ENCODE measurements around the gene PAF1. TPM values are rescaled to one million over a fixed set of nuclear protein-coding genes. Genes with fewer than 3 reads are reported as not detected.

PAF1 gene
- total RNA-seq (2016; rRNA removed; fragmentation: Illumina TruSeq; extraction: Trizol) (30.2 and 31.0 TPM in 2 replicates), polyA plus RNA-seq (2011; rRNA removed) (30.3 and 31.1 TPM in 2 replicates), polyA minus RNA-seq (2011; rRNA and poly(A)+ RNA removed; ENCODE audit: low replicate concordance) (32.5 and 51.4 TPM in 2 replicates), Bru-seq, nascent RNA (percentile 82 among the genes with signal in this experiment), BruChase-seq, experiment 1, labeled RNA remaining after a 6-hour chase (percentile 89 among the genes with signal in this experiment), BruChase-seq, experiment 2, labeled RNA remaining after a 2-hour chase (percentile 84 among the genes with signal in this experiment)
- 4.3 and 4.6 TPM in 2 replicates for total RNA-seq (2016; cell fraction: cytosol; rRNA removed; fragmentation: Illumina TruSeq; extraction: Trizol; ENCODE audit: low read depth)
- total RNA-seq (2016; cell fraction: insoluble cytoplasmic fraction; rRNA removed; fragmentation: Illumina TruSeq; extraction: Trizol): 25.2 and 33.6 TPM in 2 replicates
- total RNA-seq (2016; cell fraction: membrane; rRNA removed; fragmentation: Illumina TruSeq; extraction: Trizol): 7.2 and 8.9 TPM in 2 replicates
- total RNA-seq (2016; cell fraction: nucleus; rRNA removed; fragmentation: Illumina TruSeq; extraction: Trizol): 17.1 and 20.6 TPM in 2 replicates
- 23.2 and 28.5 TPM in 2 replicates for polyA plus RNA-seq (2011; cell fraction: cytosol; rRNA removed)
- polyA plus RNA-seq (2011; cell fraction: nucleus; rRNA removed): 46.4 and 51.2 TPM in 2 replicates
- polyA plus RNA-seq (2012): 31.0 and 32.0 TPM in 2 replicates
- polyA plus RNA-seq (2016; cell fraction: cytosol; fragmentation: Illumina TruSeq; extraction: Trizol; ENCODE audit: low read depth): 4.2 and 4.5 TPM in 2 replicates
- 45.7 and 53.2 TPM in 2 replicates for polyA plus RNA-seq (2016; cell fraction: insoluble cytoplasmic fraction; fragmentation: Illumina TruSeq; extraction: Trizol; ENCODE audit: low read depth)
- 7.1 and 7.8 TPM in 2 replicates for polyA plus RNA-seq (2016; cell fraction: membrane; fragmentation: Illumina TruSeq; extraction: Trizol; ENCODE audit: low read depth)
- polyA plus RNA-seq (2016; cell fraction: nucleus; fragmentation: Illumina TruSeq; extraction: Trizol; ENCODE audit: insufficient read depth, low read depth): 51.5 and 52.7 TPM in 2 replicates
- polyA minus RNA-seq (2011; cell fraction: cytosol; rRNA and poly(A)+ RNA removed): 17.1 and 19.9 TPM in 2 replicates
- 30.1 and 33.9 TPM in 2 replicates for polyA minus RNA-seq (2011; cell fraction: nucleus; rRNA and poly(A)+ RNA removed)
- long read RNA-seq, experiment 1, transcript PAF1-201 (14 exons, 2,066 nt): major isoform, 45 of 62 reads
- long read RNA-seq, experiment 1, partial matches to known transcripts: 5 of 62 reads
- long read RNA-seq, experiment 1, other reads (novel, unspliced or antisense): 12 of 62 reads
- long read RNA-seq, experiment 2, partial matches to known transcripts: 24 of 37 reads
- long read RNA-seq, experiment 2, other reads (novel, unspliced or antisense): 10 of 37 reads

DNA sequence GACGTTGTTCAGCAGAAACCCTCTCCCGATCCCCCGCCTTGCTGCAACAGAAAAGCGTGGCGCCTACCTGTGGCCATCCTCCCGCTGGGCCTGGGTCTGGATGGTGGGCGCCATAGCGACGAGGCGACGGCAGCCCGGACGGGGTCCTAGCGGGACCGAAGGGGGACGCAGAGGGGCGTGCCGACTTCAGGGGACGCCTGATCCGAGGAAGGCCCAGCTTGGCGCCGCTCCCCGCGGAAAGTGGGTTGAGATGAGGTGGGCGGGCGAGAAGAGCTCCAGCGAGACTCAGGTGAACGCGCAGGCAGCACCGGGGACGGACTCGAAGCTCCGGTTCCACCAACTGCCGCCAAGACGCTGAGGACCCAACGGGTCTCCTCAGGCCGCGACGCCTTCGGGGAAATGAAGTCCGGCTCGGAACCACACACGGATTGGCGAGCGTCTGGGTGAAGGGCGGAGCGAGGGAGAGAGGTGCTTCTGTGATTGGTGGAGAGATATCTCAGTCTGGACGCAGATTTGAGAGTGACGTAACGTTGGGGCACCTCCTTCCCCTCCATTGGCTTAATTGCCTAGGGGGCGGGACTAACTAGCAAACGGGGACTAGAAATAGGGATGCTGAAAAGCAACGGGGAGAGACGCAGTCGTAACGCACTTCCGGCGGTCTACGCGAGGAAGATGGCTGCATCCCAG, at the start of gene PAF1, which contains the start of gene MED29:
TSS of gene PAF1 (minus strand) at position 356 of the 687 bp plus-strand sequence. CDS start at position 114, 242 bp downstream.
TSS of gene MED29 (plus strand) at position 628 of the 687 bp plus-strand sequence. CDS start at position 673, 45 bp downstream.
- peak within 1 kb of the TSS; percentile 75 for H3K4me2 ChIP-seq (ENCODE audit: low read depth, low read length)
- no peaks in the 10 kb centered on the region for H3K27me3 ChIP-seq (ENCODE audit: control insufficient read depth in 1 of 2, insufficient read depth in 2 of 2, low read length in 2 of 2)
- ATAC-seq (peak; percentile 96), DNase-seq (ENCODE audit: low spot score) (peak; percentile 99), FAIRE-seq (peak; percentile 100)
- H3K79me2 ChIP-seq (ENCODE audit: insufficient read depth, low read length): peaks cover 17% of the 10 kb centered on the region
- peaks cover 22% of the 10 kb centered on the region for H3K4me1 ChIP-seq (ENCODE audit: insufficient read depth, low read length)
- H3K4me3 ChIP-seq (replicated peaks in 1 of 3; ENCODE audit: insufficient read depth in 1 of 3, low read depth in 2 of 3, low read length in 3 of 3): peak within 1 kb of the TSS; percentile 92 to 96 (median 95)
- in situ Hi-C loops (cut with HindIII; ENCODE audit: extremely low pct_ligation_motif_present, low pct_unique_long_range_greater_than_20kb): no loop called here
- ChIA-PET POLR2A (interaction anchor here (0.7 to 3.2 kb wide), 22 partner anchors 8 to 772 kb away, joined by 3 to 49 read pairs (median 6); partner anchors contain the start of genes EIF3K, PAK4, PLEKHG2 and RPS16), CTCF (ENCODE audit: low intra/inter-chr PET ratio, low total read pairs) (interaction anchor here (1.3 kb wide), 1 partner anchor 21 kb away, joined by 3 read pairs; the partner anchor contains the start of gene PLEKHG2)
- peaks cover 9 to 47% of the 10 kb centered on the region in 2 experiments for H3K36me3 ChIP-seq (replicated peaks in 1 of 2; ENCODE audit: control insufficient read depth in 1 of 2, insufficient read depth in 2 of 2, low read length in 2 of 2)
- no TSS peak for BruUV-seq (replicated peaks)
- no peak within 1 kb of the TSS for H2AFZ ChIP-seq (ENCODE audit: low read length)
- H3K9ac ChIP-seq (ENCODE audit: insufficient read depth, low read depth, low read length): peak within 1 kb of the TSS; percentile 95
- intact Hi-C loops (cut with micrococcal nuclease; ENCODE audit: unreplicated experiment): loop anchor here (1.0 kb wide), 1 partner anchor 7 kb away; no protein-coding TSS in a partner anchor
- WGBS (ENCODE audit: low lambda C conversion rate): 0% methylated on average over 42 of the region's 60 CpGs
- peak within 1 kb of the TSS; percentile 86 for H3K27ac ChIP-seq (ENCODE audit: extremely low read length, insufficient read depth, low read length)
- H4K20me1 ChIP-seq (ENCODE audit: insufficient read depth, low read length): no peaks in the 10 kb centered on the region
- no peaks in the 10 kb centered on the region for H3K9me3 ChIP-seq (ENCODE audit: low read length)
- TF ChIP-seq TOPORS (CRISPR knock-in tag; IDR thresholded peaks at IDR 0.05): 0 out of 2 replicates have a peak, but pooled peaks have one; percentile 22
- TF ChIP-seq, protein P1, sequence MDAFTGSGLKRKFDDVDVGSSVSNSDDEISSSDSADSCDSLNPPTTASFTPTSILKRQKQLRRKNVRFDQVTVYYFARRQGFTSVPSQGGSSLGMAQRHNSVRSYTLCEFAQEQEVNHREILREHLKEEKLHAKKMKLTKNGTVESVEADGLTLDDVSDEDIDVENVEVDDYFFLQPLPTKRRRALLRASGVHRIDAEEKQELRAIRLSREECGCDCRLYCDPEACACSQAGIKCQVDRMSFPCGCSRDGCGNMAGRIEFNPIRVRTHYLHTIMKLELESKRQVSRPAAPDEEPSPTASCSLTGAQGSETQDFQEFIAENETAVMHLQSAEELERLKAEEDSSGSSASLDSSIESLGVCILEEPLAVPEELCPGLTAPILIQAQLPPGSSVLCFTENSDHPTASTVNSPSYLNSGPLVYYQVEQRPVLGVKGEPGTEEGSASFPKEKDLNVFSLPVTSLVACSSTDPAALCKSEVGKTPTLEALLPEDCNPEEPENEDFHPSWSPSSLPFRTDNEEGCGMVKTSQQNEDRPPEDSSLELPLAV (CRISPR knock-in tag; conservative IDR thresholded peaks at IDR 0.05; ENCODE audit: low read depth): no peak
- TF ChIP-seq NFYC (CRISPR knock-in tag; IDR thresholded peaks at IDR 0.05): peak; percentile 97
- TF ChIP-seq, protein P2, sequence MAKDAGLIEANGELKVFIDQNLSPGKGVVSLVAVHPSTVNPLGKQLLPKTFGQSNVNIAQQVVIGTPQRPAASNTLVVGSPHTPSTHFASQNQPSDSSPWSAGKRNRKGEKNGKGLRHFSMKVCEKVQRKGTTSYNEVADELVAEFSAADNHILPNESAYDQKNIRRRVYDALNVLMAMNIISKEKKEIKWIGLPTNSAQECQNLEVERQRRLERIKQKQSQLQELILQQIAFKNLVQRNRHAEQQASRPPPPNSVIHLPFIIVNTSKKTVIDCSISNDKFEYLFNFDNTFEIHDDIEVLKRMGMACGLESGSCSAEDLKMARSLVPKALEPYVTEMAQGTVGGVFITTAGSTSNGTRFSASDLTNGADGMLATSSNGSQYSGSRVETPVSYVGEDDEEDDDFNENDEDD (CRISPR knock-in tag; IDR thresholded peaks at IDR 0.05; ENCODE audit: borderline replicate concordance): peak; percentile 74; the same call in 1 of the 2 replicates
- TF ChIP-seq ZBTB7A (CRISPR knock-in tag; IDR thresholded peaks at IDR 0.05): peak; percentile 88; the same call in 1 of the 2 replicates
- TF ChIP-seq, protein P3, sequence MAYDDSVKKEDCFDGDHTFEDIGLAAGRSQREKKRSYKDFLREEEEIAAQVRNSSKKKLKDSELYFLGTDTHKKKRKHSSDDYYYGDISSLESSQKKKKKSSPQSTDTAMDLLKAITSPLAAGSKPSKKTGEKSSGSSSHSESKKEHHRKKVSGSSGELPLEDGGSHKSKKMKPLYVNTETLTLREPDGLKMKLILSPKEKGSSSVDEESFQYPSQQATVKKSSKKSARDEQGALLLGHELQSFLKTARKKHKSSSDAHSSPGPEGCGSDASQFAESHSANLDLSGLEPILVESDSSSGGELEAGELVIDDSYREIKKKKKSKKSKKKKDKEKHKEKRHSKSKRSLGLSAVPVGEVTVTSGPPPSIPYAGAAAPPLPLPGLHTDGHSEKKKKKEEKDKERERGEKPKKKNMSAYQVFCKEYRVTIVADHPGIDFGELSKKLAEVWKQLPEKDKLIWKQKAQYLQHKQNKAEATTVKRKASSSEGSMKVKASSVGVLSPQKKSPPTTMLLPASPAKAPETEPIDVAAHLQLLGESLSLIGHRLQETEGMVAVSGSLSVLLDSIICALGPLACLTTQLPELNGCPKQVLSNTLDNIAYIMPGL (CRISPR knock-in tag; IDR thresholded peaks at IDR 0.05; ENCODE audit: borderline replicate concordance in 1 of 2, low read depth in 1 of 2): peak; percentile 70 to 87; a peak in 3 of 4 replicates
- TF ChIP-seq, protein P4, sequence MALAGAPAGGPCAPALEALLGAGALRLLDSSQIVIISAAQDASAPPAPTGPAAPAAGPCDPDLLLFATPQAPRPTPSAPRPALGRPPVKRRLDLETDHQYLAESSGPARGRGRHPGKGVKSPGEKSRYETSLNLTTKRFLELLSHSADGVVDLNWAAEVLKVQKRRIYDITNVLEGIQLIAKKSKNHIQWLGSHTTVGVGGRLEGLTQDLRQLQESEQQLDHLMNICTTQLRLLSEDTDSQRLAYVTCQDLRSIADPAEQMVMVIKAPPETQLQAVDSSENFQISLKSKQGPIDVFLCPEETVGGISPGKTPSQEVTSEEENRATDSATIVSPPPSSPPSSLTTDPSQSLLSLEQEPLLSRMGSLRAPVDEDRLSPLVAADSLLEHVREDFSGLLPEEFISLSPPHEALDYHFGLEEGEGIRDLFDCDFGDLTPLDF (CRISPR knock-in tag; IDR thresholded peaks at IDR 0.05): peak; percentile 89
- no peak for TF ChIP-seq TAF15 (IDR thresholded peaks at IDR 0.05; ENCODE audit: low read depth, low read length, poor library complexity, severe bottlenecking)
- peak; percentile 47 for TF ChIP-seq YEATS2 (CRISPR knock-in tag; IDR thresholded peaks at IDR 0.05; ENCODE audit: borderline replicate concordance)
- TF ChIP-seq BHLHE40 (IDR thresholded peaks at IDR 0.05; ENCODE audit: low read length): 0 out of 2 replicates have a peak, but pooled peaks have one; percentile 8

Data from HepG2 (cell line).